Karpas-422 (cell line): ENCODE results near the gene USP20. TPM values are rescaled to one million over a fixed set of nuclear protein-coding genes. Genes with fewer than 3 reads are reported as not detected.
A peak's percentile ranks its signal among the peaks of the same experiment; 100 is the strongest.

Experiments
- DNase-seq: peaks from one replicate; pipeline ENCODE4 v3.0.0-alpha.2; 2015
- H2AFZ ChIP-seq: fragments of 200-600 bp; sonication (generic); 2 replicates; pipeline ENCODE4 v1.6.1; 2014; ENCODE audit warnings: antibody characterized with exemption, low read length, mixed read lengths
- H3K27ac ChIP-seq: fragments of 200-600 bp; sonication (generic); 2 replicates; pipeline ENCODE4 v1.5.1; 2014; ENCODE audit warnings: mild to moderate bottlenecking, low read length, moderate library complexity
- H3K27me3 ChIP-seq: fragments of 200-600 bp; sonication (generic); 2 replicates; pipeline ENCODE4 v1.6.1; 2014; ENCODE audit warnings: low read length, mixed read lengths
- H3K36me3 ChIP-seq: fragments of 200-600 bp; sonication (generic); 2 replicates; pipeline ENCODE4 v1.6.1; 2014; ENCODE audit warnings: low read length, mixed read lengths; ENCODE audit not compliant: insufficient read depth
- H3K4me1 ChIP-seq: fragments of 200-600 bp; sonication (generic); 2 replicates; pipeline ENCODE4 v1.6.1; 2014; ENCODE audit warnings: mild to moderate bottlenecking, low read length, mixed read lengths
- H3K4me2 ChIP-seq: fragments of 200-600 bp; sonication (generic); 2 replicates; pipeline ENCODE4 v1.6.1; 2014; ENCODE audit warnings: low read length, low read depth, mild to moderate bottlenecking; ENCODE audit not compliant: poor library complexity, severe bottlenecking
- H3K4me3 ChIP-seq: fragments of 200-600 bp; sonication (generic); 2 replicates; pipeline ENCODE4 v1.5.1; 2014; ENCODE audit warnings: mild to moderate bottlenecking, antibody characterized with exemption, low read length, mixed read lengths
- H3K79me2 ChIP-seq: fragments of 200-600 bp; sonication (generic); 2 replicates; pipeline ENCODE4 v1.6.1; 2014; ENCODE audit warnings: mild to moderate bottlenecking, low read length, mixed read lengths
- H3K9ac ChIP-seq: fragments of 200-600 bp; sonication (generic); 2 replicates; pipeline ENCODE4 v1.6.0; 2014; ENCODE audit warnings: low read length
- H3K9me2 ChIP-seq: fragments of 200-600 bp; sonication (generic), shearing (Covaris generic); replicated peaks from 2 replicates; pipeline ENCODE4 v1.6.0; 2014; ENCODE audit warnings: mild to moderate bottlenecking, low read length, moderate library complexity; ENCODE audit not compliant: insufficient read depth
- H3K9me3 ChIP-seq: fragments of 300-700, 200-600 bp; sonication (generic); 2 replicates; pipeline ENCODE4 v1.6.1; 2014; ENCODE audit warnings: low read length, mixed read lengths
- H4K20me1 ChIP-seq: fragments of 200-600 bp; sonication (generic); 2 replicates; pipeline ENCODE4 v1.6.1; 2014; ENCODE audit warnings: mild to moderate bottlenecking, antibody characterized with exemption, low read length, low read depth; ENCODE audit not compliant: insufficient read depth
- total RNA-seq: library from RNA; depleted of rRNA; stranded (reverse); fragments of >200 nt; shearing (Covaris generic); gene quantifications from 2 replicates; pipeline ENCODE4 v1.2.3, GENCODE V29; 2014; ENCODE audit warnings: low replicate concordance

USP20 gene
- total RNA-seq, 1 experiment from 2014 or later, result 11.7 TPM

DNA sequence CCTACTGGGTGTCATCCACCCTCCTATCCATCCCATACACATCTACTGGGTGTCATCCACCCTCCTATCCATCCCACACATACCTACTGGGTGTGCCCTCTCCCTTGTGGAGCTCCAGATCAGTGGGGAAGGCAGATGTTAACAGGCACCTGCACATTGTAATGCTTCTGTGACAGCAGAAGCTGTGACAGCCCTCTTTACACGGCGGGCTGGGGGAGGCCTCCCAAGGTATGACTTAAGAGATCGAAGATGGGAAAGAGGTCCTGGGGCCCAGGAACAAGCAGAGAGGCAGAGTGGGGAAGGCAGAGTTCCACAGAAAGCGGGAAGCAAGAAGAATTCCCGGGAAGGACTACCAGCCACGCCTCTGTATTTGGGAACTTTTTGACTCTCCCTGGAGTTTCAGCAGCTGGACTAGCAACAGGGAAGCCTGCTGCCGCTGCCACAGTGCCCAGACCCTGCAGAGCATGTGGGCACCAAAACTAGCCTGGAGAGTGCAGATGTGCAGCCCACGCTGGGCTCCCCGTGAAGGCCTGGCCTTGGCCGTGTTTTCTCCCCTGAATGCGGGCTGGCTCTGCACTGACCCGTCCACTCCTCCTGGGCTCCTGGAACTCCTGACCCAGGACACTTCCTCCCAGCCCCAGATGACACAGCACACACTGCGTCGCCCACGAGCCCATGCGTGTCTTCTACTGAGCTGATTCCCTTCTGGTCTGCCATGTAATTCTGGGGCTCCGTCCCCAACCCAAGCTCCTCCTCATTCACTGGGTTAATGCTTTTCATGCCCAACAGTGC is 20.6 kb upstream of the USP20 start:
- H3K36me3 ChIP-seq, result peaks cover 27% of the 10 kb centered on the region

GRCh38 chr9:129815278-129815677 is 20.0 kb upstream of the USP20 start:
- Histone ChIP-seq H3K9ac (no peak overlapping the region), H3K9me3 (no peaks in the 10 kb centered on the region), H3K4me1 (no peaks in the 10 kb centered on the region), H3K27me3 (no peaks in the 10 kb centered on the region), H3K4me2 (no peak overlapping the region), H3K79me2 (peaks cover 18% of the 10 kb centered on the region; the same call in 1 of the 2 replicates), H3K36me3 (peaks cover 28% of the 10 kb centered on the region), H3K4me3 (no peak overlapping the region), H3K9me2 (no peaks in the 10 kb centered on the region), H2AFZ (no peak overlapping the region), H4K20me1 (peaks cover 16% of the 10 kb centered on the region), H3K27ac (no peak overlapping the region)
- no peak for DNase-seq

More for the DNA sequence above, 20.6 kb upstream of the USP20 start:
- Histone ChIP-seq H3K9me3 (no peaks in the 10 kb centered on the region), H3K79me2 (peaks cover 17% of the 10 kb centered on the region; the same call in 1 of the 2 replicates), H3K4me3 (no peak overlapping the region), H3K9ac (no peak overlapping the region), H3K27me3 (no peaks in the 10 kb centered on the region), H3K27ac (no peak overlapping the region), H3K4me1 (no peaks in the 10 kb centered on the region), H4K20me1 (peaks cover 16% of the 10 kb centered on the region), H2AFZ (no peak overlapping the region), H3K9me2 (no peaks in the 10 kb centered on the region), H3K4me2 (no peak overlapping the region)
- DNase-seq, result no peak

DNA sequence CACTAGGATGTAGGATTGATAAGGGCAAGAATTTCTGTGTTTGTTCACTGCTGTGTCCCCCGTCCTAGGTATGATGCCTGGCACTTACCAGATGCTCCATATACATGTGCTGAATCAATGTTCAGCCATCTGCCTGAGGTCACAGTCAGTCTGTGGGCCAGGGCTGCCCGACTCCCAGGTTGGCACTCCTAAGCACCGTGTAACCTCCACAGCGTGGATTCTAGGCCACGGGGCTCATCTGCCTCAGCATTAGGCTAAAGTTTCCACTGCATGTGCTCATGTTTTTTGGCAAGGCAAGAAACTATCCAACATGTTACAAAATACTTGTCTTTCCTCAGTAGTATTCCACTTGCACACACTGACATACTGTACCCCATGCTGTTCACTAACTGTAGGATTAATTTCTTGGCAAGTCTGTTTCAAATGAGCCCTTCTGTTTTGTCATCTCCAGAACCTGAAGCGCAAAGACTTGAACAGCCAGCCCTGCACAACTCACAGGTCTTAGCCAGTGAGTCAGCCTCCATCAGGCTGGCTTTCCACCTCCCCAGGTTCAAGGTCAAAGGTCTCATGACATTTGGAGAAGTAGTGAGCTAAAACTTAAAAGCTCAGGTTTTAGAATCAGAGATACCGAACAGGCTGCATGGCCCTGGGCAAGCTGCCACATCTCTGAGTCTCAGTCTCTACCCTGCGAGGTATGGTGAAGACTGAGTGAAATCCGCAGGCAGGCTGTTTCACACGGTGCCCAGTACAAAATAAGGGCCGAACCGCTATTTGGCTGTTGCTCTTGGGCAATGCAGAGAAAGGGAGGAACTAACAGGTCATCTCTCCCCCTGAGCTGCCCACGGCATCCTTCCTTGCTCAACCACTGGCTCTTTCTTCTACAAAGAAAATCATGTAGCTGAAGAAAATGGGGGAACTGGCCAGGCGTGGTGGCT is 18.5 kb upstream of the USP20 start:
- Histone ChIP-seq H3K4me1 (no peaks in the 10 kb centered on the region), H3K4me3 (no peak overlapping the region), H3K9me3 (no peaks in the 10 kb centered on the region), H4K20me1 (peaks cover 16% of the 10 kb centered on the region), H3K27ac (no peak overlapping the region), H3K79me2 (peaks cover 30% of the 10 kb centered on the region), H3K9me2 (no peaks in the 10 kb centered on the region), H3K9ac (no peak overlapping the region), H3K27me3 (no peaks in the 10 kb centered on the region), H3K36me3 (peaks cover 40% of the 10 kb centered on the region), H2AFZ (no peak overlapping the region), H3K4me2 (no peak overlapping the region)
- no peak for DNase-seq

- Histone ChIP-seq H3K9me3 (no peaks in the 10 kb centered on the region), H3K9me2 (no peaks in the 10 kb centered on the region), H3K4me1 (peaks cover 7% of the 10 kb centered on the region), H3K27me3 (no peaks in the 10 kb centered on the region), H4K20me1 (peaks cover 9% of the 10 kb centered on the region; the same call in 1 of the 2 replicates), H3K36me3 (peaks cover 22% of the 10 kb centered on the region; the same call in 1 of the 2 replicates), H3K4me3 (peak overlapping the region; percentile 91), H3K27ac (no peak overlapping the region), H3K4me2 (peak overlapping the region; percentile 95), H2AFZ (no peak overlapping the region), H3K79me2 (peaks cover 31% of the 10 kb centered on the region), H3K9ac (peak overlapping the region; percentile 97)
- peak; percentile 67 for DNase-seq
These were observed 12.2 kb upstream of the USP20 start for GRCh38 chr9:129822898-129823541.

GRCh38 chr9:129823542-129823934 is 11.7 kb upstream of the USP20 start:
- H3K4me2 ChIP-seq, result peak overlapping the region; percentile 95
- H3K27ac ChIP-seq, result 0 out of 2 replicates have a peak overlapping the region, but pooled peaks have one; percentile 47
- peak overlapping the region; percentile 91 for H3K4me3 ChIP-seq
- peak overlapping the region; percentile 84; the same call in 1 of the 2 replicates for H2AFZ ChIP-seq
- peak overlapping the region; percentile 97 for H3K9ac ChIP-seq
- peaks cover 23% of the 10 kb centered on the region; the same call in 1 of the 2 replicates for H3K36me3 ChIP-seq
- H3K9me2 ChIP-seq, result no peaks in the 10 kb centered on the region
- no peak for DNase-seq
- peaks cover 6% of the 10 kb centered on the region; the same call in 1 of the 2 replicates for H4K20me1 ChIP-seq
- peaks cover 31% of the 10 kb centered on the region for H3K79me2 ChIP-seq
- peaks cover 7% of the 10 kb centered on the region for H3K4me1 ChIP-seq
- no peaks in the 10 kb centered on the region for H3K27me3 ChIP-seq
- H3K9me3 ChIP-seq, result no peaks in the 10 kb centered on the region

DNA sequence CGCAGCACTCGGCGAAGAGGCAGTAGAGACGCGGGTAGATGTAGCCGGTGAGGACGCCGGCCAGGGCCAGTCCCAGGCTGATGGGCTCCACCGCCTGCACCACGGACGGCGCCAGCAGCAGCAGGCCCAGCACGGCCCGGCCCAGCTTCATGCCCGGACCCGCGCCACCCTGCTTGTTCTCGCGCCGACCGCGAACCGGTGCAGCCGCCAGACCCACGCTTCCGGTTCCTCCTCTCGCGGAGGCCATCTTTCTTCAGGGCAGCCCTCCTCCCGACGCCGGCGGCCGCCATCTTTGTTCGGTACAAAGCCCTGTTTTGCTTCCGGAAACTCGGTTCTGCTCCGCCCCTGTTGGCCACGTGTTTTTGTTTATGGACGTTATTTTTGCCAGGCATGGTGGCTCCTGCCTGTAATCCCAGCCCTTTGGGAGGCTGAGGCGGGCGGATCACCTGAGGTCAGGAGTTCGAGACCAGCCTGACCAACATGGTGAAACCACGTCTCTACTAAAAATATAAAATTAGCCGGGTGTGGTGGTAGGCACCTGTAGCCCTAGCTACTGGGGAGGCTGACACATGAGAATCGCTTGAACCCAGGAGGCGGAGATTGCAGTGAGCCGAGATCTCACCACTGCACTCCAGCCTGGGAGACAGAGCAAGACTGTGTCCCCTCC is 11.2 kb upstream of the USP20 start, which contains the start of gene TOR1A:
Gene TOR1A (minus strand): TSS at position 202 of the 667 bp plus-strand sequence. CDS start 51 bp downstream, at position 151.
- peaks cover 31% of the 10 kb centered on the region for H3K79me2 ChIP-seq
- H3K27ac ChIP-seq, result 0 out of 2 replicates have a peak within 1 kb of the TSS, but pooled peaks have one; percentile 47
- H3K9me2 ChIP-seq, result no peaks in the 10 kb centered on the region
- peak within 1 kb of the TSS; percentile 95 for H3K4me2 ChIP-seq
- DNase-seq, result peak; percentile 96
- peaks cover 23% of the 10 kb centered on the region; the same call in 1 of the 2 replicates for H3K36me3 ChIP-seq
- peak within 1 kb of the TSS; percentile 91 for H3K4me3 ChIP-seq
- no peaks in the 10 kb centered on the region for H3K27me3 ChIP-seq
- H2AFZ ChIP-seq, result peak within 1 kb of the TSS; percentile 84; the same call in 1 of the 2 replicates
- no peaks in the 10 kb centered on the region for H3K9me3 ChIP-seq
- H3K4me1 ChIP-seq, result peaks cover 7% of the 10 kb centered on the region
- peak within 1 kb of the TSS; percentile 97 for H3K9ac ChIP-seq
- H4K20me1 ChIP-seq, result peaks cover 6% of the 10 kb centered on the region; the same call in 1 of the 2 replicates

DNA sequence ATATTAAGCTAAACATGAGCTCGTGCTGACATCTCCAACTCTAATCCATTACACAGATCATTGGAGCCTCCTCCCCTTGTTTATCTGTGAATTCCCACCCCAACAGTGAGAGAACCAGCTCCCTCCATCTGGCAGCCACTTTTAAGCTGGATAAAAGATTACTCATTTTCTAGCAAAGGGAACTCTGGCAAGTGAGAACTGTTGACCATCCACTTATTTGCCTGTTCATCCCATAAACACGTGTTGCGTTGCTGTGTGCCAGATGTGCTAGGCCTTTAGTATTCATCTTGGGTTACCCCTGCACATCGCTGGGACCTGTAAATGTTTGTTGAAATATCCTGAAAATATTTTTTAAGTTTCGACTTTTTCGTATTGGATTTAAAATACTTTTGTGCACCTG is 8.9 kb upstream of the USP20 start:
- Histone ChIP-seq H2AFZ (no peak overlapping the region), H3K4me2 (no peak overlapping the region), H3K4me1 (peaks cover 7% of the 10 kb centered on the region), H3K9me3 (no peaks in the 10 kb centered on the region), H3K27ac (no peak overlapping the region), H3K27me3 (no peaks in the 10 kb centered on the region), H3K4me3 (no peak overlapping the region), H4K20me1 (peaks cover 6% of the 10 kb centered on the region; the same call in 1 of the 2 replicates), H3K36me3 (peaks cover 22% of the 10 kb centered on the region; the same call in 1 of the 2 replicates), H3K9ac (no peak overlapping the region), H3K9me2 (no peaks in the 10 kb centered on the region), H3K79me2 (peaks cover 23% of the 10 kb centered on the region)
- no peak for DNase-seq
